ENCODE measurements around the gene OR13J1. TPM values are rescaled to one million over a fixed set of nuclear protein-coding genes. Genes with fewer than 3 reads are reported as not detected.

Gene OR13J1
- total RNA-seq, 1 donor from 2014 or later, result not detected

- DNase-seq (ENCODE audit: low spot score in 2 of 2) (no peak), FAIRE-seq (no peak)
Measured at GRCh38 chr9:35861161-35861897, 8.9 kb downstream of the OR13J1 start.

DNA sequence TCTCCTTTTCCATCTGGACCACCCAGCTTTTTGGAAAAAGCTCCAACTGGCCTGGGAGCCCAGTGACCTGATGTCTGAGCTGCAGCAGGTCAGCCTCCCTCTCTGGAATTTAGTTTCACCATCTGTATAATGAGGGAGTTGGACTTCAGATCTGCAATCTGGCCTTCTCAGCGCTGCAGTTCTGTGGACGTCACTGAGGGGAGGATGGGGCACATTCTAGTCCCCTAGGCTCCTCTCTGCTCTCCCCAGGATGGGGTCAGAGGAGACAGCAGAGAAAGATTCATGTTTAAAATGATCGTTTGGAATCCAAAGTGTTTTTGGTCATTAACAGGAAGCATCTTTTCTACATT lies 10.2 kb downstream of the OR13J1 start:
- FAIRE-seq (no peak), DNase-seq (ENCODE audit: low spot score in 2 of 2) (no peak)

DNA sequence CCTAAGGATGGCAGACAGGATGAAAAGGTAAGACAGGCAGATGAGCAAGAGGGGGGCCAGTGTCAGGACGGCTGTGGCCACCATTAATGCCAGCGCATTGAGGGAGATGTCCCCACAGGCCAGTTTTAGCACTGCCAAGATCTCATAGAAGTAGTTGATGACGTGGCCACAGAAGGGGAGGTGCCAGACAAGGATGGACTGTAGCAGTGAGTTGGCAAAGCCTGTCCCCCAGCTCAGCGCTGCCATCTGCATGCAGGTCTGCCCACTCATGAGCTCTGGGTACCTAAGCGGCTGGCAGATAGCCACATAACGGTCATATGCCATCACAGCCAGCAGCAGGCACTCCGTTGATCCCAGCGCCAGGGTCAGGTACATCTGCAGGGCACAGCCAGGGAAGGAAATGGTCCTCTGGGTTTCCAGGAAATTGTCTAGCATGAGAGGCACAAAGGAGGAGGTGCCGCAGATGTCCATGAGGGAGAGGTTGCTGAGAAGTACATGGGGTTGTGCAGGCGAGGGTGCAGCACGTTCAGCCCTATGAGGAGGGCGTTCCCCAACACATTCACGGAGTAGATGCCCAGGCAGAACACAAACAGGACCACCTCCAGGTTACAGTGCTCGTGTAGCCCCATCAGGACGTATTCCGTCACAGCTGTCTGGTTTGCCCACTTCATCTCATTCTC lies 10.8 kb downstream of the OR13J1 start:
- peak in 1 of 2 donors; percentile 47 for DNase-seq (ENCODE audit: low spot score in 2 of 2)
- FAIRE-seq, result no peak

DNA sequence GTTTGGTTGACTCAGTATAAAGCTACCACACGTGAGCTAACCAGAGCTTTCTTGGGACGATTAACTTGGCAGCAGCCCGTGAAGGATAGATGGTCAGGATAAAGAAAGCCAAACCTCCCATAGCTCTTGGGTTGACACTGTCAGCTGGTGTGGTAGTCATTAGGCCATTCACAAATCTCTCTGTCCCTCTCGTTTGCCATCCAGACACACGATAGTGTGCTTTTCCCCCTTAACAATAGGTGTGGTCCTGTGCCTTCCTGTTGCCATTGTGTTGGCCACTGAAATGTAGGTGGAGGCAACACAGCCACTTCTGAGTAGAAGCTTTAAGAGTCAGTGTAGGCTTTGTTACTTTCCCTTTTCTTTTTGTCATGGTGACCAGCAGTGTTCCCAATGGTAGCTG lies 11.7 kb downstream of the OR13J1 start:
- FAIRE-seq, result no peak
- DNase-seq (ENCODE audit: low spot score in 2 of 2), result no peak

GRCh38 chr9:35856882-35857281 lies 13.3 kb downstream of the OR13J1 start:
- DNase-seq (ENCODE audit: low spot score in 2 of 2) (no peak), FAIRE-seq (no peak)

DNA sequence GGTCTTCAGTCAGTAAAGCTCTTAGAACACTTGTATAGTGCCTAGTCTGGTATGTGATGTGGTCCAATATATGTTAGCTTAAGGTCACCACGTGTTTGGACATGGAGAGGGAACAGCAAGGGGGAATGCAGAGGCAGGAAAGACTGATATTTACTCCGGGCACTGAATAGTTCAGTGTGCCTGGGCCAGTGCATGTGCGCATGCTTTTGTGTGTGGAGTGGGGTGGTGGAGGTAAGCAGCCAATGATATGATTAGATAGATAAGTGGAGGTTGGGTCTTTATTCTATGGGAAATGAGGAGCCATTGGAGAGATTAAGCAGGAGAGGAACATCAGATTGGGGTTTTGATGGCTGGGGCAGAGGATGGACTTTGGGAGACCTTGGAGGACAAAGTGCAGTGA lies 14.0 kb downstream of the OR13J1 start:
- no peak for DNase-seq (ENCODE audit: low spot score in 2 of 2)
- no peak for FAIRE-seq

- no peak for FAIRE-seq
Measured at GRCh38 chr9:35854091-35854762, 16.0 kb downstream of the OR13J1 start.

GRCh38 chr9:35852876-35853865 lies 17.0 kb downstream of the OR13J1 start:
- no peak for DNase-seq (ENCODE audit: low spot score in 2 of 2)
- FAIRE-seq, result no peak

More at GRCh38 chr9:35854091-35854762, 16.0 kb downstream of the OR13J1 start:
- DNase-seq (ENCODE audit: low spot score in 2 of 2), result no peak

GRCh38 chr9:35852267-35852815 lies 17.9 kb downstream of the OR13J1 start:
- DNase-seq (ENCODE audit: low spot score in 2 of 2), result no peak
- no peak for FAIRE-seq

- DNase-seq (ENCODE audit: low spot score in 2 of 2) (peak in 1 of 2 donors; percentile 42), FAIRE-seq (no peak)
Measured at GRCh38 chr9:35847792-35848572, 22.2 kb downstream of the OR13J1 start.

- FAIRE-seq, result no peak
- DNase-seq (ENCODE audit: low spot score in 2 of 2), result no peak
Measured at GRCh38 chr9:35845824-35846771, 24.1 kb downstream of the OR13J1 start.

DNA sequence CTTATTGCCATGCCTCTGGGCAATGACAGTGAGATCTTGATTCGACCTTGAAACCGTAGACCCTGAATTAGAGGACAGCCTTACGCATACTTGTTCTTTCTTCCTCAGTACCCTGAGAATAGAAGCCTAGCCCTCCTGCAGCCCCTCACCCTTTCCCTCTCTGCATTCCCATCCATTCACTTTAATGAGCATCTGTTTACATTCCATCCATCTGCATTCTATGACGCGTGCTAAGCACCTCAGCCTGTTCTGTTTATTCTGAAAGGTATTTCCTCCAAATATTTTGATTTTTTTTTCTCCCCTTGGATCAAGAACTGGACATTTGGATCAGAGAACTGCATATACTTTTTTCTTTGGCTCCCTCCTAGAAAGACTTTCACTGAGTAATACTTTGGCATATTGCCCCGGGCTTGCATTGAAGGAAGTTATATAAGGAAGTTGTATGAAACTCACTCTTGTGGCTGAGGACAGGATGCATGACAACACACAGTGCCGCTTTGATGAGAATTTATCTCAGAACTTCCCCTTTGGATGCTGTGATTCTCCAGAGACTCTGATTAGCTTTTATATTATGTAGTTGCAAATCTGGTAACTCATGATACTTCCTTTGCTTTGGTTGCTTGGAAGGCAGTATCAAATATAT lies 25.5 kb downstream of the OR13J1 start:
- DNase-seq (ENCODE audit: low spot score in 2 of 2) (peak; percentile 58 to 68), FAIRE-seq (no peak)

GRCh38 chr9:35842795-35843194 lies 27.4 kb downstream of the OR13J1 start:
- DNase-seq (ENCODE audit: low spot score in 2 of 2), result no peak
- FAIRE-seq, result no peak

GRCh38 chr9:35842020-35842745 lies 28.0 kb downstream of the OR13J1 start:
- FAIRE-seq (no peak), DNase-seq (ENCODE audit: low spot score in 2 of 2) (no peak)

DNA sequence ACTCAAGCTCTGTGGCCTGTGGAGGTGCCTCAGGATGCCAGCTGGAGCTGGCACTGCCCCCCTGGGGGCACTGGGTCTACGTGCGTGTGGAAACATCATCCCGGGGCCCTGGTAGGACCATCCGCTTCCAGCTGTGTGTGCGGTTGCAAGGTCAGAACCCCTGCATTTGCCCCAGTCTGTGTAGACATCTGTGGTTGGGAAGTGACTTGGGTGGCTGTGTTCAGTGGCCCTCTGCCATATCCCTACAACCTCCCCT lies 28.6 kb downstream of the OR13J1 start:
- FAIRE-seq (no peak), DNase-seq (ENCODE audit: low spot score in 2 of 2) (no peak)

GRCh38 chr9:35840881-35841644 lies 29.1 kb downstream of the OR13J1 start:
- FAIRE-seq (no peak), DNase-seq (ENCODE audit: low spot score in 2 of 2) (no peak)

DNA sequence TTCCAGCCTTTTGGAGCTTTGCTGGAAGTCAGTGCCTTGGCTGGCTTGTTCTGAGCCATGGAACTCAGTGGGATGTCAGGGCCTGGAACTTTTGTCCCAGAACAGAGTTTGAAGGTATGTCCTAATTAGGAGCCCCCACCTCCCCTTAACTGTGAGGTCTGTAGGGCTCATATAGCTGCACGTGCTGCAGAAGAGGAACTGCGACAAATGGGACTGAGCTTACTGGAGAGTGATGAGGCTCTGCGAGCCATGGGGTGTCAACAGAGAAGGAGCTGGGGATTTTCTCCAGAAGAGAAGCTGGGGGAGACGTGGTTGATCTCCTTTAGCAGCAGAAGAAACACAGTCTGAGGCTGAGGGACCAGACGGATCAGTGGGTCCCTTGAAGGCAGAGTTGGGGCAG lies 30.3 kb downstream of the OR13J1 start:
- DNase-seq (ENCODE audit: low spot score in 2 of 2) (no peak), FAIRE-seq (no peak)

Measured in frontal cortex (tissue), 4 donors.